Measurements from ENCODE around the gene SRPK2.
"Not testable (repeated sequence)": the region's sequence is repeated elsewhere in the genome, so short reads cannot be mapped to it uniquely, and the experiment has no call there.

Gene SRPK2

GRCh38 chr7:105376908-105377533 lies 11.7 kb downstream of the SRPK2 start:
- DNase-seq (ENCODE audit: low read depth in 2 of 2) = no peak

DNA sequence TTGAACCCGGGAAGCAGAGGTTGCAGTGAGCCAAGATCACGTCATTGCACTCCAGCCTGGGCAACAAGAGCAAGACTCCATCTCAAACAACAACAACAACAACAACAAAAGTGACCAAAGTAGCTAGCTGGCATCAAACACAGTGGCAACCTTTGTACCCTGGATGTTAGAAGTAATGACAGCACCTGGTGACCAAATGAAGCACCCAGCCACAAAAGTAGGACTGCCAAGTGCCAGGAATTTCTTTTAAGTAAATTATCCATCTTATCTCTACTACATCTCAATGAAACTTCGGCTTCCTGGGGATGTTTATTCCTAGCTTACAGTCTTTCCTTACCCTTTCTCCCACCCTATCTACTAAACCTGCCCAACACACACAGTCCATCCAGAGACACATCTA lies 18.8 kb downstream of the SRPK2 start:
- DNase-seq (ENCODE audit: low read depth in 2 of 2) = no peak

DNA sequence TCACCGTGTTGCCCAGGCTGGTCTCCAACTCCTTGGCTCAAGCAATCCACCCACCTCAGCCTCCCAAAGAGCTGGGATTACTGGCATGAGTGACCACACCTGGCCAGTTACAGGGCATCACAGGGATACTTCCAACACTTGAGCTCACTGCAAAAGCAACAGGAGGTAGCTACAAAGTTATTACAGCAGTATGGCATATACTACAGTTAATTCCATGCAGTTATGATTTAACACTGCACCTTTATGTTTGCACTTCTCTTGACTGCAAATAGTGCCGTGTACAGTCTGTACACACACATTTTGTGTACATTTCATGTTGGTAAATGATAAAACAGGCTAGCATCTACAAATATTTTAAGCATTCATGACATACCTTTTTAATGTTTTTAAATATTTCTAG lies 21.3 kb downstream of the SRPK2 start:
- no peak for DNase-seq (ENCODE audit: low read depth in 2 of 2)

DNA sequence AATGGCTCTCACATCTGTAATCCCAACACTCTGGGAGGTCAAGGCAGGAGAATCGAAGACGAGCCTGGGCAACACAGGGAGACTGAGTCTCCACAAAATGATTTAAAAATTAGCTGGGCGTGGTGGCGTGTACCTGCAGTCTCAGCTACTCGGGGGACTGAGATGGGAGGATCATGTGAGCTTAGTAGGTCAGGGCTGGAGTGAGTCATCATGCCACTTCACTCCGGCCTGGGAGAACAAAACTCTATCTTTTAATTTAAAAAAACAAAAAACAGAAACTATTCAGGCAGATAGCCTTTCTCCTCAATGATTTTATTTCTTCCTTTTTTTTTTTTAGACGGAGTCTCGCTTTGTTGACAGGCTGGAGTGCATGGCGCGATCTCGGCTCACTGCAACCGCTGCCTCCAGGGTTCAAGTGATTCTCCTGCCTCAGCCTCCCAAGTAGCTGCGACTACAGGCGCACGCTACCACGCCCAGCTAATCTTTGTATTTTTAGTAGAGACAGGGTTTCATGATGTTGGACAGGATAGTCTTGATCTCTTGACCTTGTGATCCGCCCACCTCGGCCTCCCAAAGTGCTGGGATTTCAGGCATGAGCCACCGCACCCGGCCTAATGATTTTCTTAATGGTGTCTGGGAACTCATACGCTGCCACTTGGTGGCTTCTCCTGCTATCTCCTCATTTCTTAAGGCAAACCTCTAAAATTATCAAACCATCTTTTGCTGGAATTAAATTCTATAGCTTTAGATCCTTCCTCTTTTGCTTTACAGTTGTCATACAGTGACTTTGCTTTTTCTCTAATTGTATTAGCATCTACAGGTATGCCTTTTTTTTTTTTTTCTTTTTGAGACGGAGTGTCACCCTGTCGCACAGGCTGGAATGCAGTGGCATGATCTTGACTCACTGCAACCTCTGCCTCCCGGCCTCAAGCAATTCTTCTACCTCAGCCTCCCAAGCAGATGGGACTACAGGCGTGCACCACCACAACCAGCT lies 22.9 kb downstream of the SRPK2 start:
- no peak for DNase-seq (ENCODE audit: low read depth in 2 of 2)

DNA sequence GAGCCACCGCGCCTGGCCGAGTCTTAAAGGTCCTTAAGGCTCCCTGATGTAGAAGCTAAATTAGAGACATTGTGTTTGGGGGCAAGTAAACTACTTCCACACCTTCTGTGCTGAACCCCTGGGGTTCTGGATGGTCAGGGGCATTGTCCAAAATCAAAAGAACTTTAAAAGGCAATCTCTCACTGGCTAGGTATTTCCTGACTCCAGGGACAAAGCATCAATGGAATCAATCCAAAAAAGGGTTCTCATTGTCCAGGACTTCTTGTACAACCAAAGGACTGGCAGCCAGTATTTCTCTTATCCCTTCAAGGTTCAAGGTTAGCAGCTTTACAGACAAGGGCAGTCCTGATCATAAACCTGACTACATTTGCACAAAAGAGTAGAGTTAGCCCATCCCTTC lies 24.0 kb downstream of the SRPK2 start:
- DNase-seq (ENCODE audit: low read depth in 2 of 2) = no peak

GRCh38 chr7:105363657-105364056 lies 25.1 kb downstream of the SRPK2 start:
- not testable (repeated sequence) for DNase-seq (ENCODE audit: low read depth in 2 of 2)

DNA sequence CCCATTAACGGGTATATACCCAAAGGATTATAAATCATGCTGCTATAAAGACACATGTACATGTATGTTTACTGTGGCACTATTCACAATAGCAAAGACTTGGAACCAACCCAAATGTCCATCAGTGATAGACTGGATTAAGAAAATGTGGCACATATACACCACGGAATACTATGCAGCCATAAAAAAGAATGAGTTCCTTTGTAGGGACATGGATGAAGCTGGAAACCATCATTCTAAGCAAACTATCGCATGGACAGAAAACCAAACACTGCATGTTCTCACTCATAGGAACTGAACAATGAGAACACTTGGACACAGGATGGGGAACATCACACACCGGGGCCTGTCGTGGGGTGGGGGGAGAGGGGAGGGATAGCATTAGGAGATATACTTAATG lies 26.0 kb downstream of the SRPK2 start:
- DNase-seq (ENCODE audit: low read depth in 2 of 2) = not testable (repeated sequence)

GRCh38 chr7:105361995-105362394 lies 26.7 kb downstream of the SRPK2 start:
- not testable (repeated sequence) for DNase-seq (ENCODE audit: low read depth in 2 of 2)

DNA sequence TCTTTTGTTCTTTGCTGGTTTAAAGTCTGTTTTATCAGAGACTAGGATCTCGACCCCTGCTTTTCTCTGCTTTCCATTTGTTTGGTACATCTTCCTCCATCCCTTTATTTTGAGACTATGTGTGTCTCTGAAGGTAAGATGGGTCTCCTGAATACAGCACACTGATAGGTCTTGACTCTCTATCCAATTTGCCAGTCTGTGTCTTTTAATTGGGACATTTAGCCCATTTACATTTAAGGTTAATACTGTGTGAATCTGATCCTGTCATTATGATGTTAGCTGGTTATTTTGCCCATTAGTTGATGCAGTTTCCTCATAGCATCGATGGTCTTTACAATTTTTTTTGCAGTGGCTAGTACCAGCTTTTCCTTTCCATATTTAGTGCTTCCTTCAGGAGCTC lies 28.6 kb downstream of the SRPK2 start:
- not testable (repeated sequence) for DNase-seq (ENCODE audit: low read depth in 2 of 2)

DNA sequence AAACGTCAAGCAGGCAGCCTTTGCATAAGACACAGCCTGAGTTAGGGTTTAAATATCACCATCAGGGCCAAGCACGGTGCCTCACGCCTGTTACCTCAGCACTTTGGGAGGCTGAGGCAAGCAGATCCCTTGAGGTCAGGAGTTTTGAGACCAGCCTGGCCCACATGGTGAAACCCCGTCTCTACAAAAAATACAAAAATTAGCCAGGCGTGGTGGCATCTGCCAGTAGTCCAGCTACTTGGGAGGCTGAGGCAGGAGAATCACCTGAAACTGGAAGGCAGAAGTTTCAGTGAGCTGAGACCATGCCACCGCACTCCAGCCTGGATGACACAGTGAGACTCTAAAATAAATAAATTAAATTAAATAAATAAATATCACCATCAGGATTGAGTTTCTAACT lies 33.0 kb downstream of the SRPK2 start:
- no peak for DNase-seq (ENCODE audit: low read depth in 2 of 2)

GRCh38 chr7:105354383-105354782 lies 34.3 kb downstream of the SRPK2 start:
- DNase-seq (ENCODE audit: low read depth in 2 of 2) = no peak

GRCh38 chr7:105353752-105354328 lies 34.9 kb downstream of the SRPK2 start:
- DNase-seq (ENCODE audit: low read depth in 2 of 2) = no peak

DNA sequence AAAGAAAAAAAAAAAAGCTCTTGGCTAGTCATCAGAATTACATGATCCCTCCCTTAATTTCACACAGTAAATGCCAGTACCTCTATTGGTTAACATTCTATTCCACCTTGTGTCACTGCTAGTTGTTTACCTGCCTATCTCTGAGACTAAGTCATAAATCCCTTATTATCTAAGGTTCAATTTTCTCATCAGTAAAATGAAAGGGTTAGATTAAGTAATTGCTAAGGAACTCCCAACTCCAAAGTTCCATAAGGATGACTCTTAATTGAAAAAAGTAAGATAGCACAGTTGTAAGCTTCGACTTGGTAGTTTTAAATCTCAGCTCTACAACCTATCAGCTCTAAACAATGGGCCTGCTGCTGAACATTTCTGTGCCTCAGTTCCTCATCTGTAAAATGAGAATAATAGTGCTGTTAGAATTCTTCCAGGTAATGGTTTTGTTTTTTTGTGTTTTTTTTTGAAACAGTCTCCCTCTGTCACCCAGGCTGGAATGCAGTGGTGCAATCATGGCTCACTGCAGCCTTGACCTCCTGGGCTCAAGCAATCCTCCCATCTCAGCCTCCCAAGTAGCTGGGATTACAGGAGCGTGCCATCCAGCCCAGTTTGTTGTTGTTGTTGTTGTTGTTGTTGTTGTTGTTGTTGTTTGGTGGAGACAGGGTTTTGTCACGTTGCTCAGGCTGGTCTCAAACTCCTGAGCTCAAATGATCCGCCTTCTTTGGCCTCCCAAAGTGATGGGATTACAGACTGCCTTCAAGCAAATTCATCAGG lies 35.6 kb downstream of the SRPK2 start:
- no peak for DNase-seq (ENCODE audit: low read depth in 2 of 2)

DNA sequence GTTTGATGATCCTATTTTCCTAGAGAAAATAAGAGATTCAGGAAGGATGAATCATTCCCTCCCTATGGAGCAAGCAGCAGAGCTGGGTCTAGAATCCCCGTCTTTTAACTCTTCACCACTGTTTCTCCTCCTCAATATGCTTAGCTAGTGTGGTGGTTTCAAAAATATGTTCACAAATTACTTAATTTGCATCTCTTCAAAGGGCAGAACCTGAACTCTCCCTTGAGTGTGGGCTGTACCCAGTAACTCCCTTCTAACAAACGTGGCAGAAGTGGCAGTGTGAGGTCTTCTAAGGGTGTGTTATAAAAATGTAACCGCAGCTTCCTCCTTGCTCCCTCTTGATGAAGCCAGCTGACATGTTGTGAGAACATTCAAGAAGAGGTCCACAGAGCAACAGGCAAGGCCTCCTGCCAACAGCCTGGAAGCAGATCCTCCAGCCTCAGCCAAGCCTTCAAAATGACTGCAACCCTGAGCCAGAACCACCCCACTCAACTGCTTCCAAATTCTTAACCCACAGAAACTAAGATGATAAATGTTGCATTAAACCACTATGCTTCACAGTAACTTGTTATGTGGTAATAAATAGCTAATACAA lies 36.6 kb downstream of the SRPK2 start:
- DNase-seq (ENCODE audit: low read depth in 2 of 2) = peak; percentile 17 to 35

GRCh38 chr7:105350906-105351305 lies 37.8 kb downstream of the SRPK2 start:
- DNase-seq (ENCODE audit: low read depth in 2 of 2) = no peak

- not testable (repeated sequence) for DNase-seq (ENCODE audit: low read depth in 2 of 2)
Observed at GRCh38 chr7:105348177-105348576, 40.5 kb downstream of the SRPK2 start.

GRCh38 chr7:105346593-105347322 lies 42.0 kb downstream of the SRPK2 start:
- no peak for DNase-seq (ENCODE audit: low read depth in 2 of 2)

GRCh38 chr7:105346138-105346537 lies 42.6 kb downstream of the SRPK2 start:
- no peak for DNase-seq (ENCODE audit: low read depth in 2 of 2)

DNA sequence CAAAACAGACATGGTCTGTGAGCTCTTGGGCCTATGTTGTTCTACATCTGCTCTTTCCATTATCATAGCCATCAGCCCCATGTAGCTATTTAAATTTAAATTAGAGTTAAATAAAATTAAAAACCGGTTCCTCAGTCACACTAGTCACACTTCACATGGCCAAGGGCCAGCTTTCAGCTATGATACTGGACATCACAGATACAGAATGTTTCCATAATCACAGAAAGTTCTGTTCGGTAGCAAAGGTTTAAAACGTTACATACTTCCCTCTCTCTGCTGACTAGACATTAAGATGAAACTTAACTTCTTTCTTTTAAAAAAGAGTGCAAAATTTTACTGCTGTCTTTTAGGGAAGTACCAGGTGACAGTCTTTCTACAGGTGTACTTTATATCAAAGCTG lies 43.0 kb downstream of the SRPK2 start:
- DNase-seq (ENCODE audit: low read depth in 2 of 2) = no peak

GRCh38 chr7:105345003-105345402 lies 43.7 kb downstream of the SRPK2 start:
- DNase-seq (ENCODE audit: low read depth in 2 of 2) = no peak
